ENCODE results near the gene GXYLT1. TPM values are rescaled to one million over a fixed set of nuclear protein-coding genes. Genes with fewer than 3 reads are reported as not detected.
A peak's percentile ranks its signal among the peaks of the same experiment; 100 is the strongest.

Gene GXYLT1
- total RNA-seq, 1 donor from 2014 or later: 11.6 TPM

DNA sequence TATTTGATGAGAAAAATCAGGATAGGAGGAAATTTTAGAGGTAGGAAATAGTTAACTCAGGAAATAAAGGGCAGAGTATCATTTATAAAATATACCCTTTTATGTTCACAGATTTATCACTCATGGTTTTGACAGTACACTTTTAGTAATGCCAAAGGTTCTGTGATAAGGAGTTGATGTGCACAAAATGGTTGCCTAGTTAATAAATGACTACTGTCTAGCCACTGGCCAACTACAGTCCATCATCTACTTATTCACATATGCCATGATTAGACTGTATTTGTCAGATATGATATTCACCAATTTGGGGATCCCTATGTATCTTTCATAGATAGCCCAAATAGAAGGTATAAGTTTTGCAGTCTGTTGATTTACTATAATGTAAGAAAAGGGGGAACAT, 19.2 kb upstream of the GXYLT1 start:
- no peaks in the 10 kb centered on the region for H3K27me3 Mint-ChIP-seq (ENCODE audit: low read depth)
- H3K27ac Mint-ChIP-seq (ENCODE audit: unreplicated experiment): no peak overlapping the region
- TF ChIP-seq CTCF (IDR thresholded peaks at IDR 0.05): no peak
- peaks cover 35% of the 10 kb centered on the region for H3K4me1 Mint-ChIP-seq (ENCODE audit: low read depth)
- no peak for DNase-seq (ENCODE audit: low spot score)
- no peak overlapping the region for H3K4me3 Mint-ChIP-seq (ENCODE audit: unreplicated experiment)
- no peaks in the 10 kb centered on the region for H3K9me3 Mint-ChIP-seq (ENCODE audit: low read depth)
- H3K36me3 Mint-ChIP-seq (ENCODE audit: low read depth): peaks cover 8% of the 10 kb centered on the region

- H3K9me3 Mint-ChIP-seq (ENCODE audit: low read depth): no peaks in the 10 kb centered on the region
- H3K4me3 Mint-ChIP-seq (ENCODE audit: unreplicated experiment): no peak overlapping the region
- no peak for DNase-seq (ENCODE audit: low spot score)
- peak overlapping the region; percentile 57 for H3K27ac Mint-ChIP-seq (ENCODE audit: unreplicated experiment)
- peaks cover 8% of the 10 kb centered on the region for H3K36me3 Mint-ChIP-seq (ENCODE audit: low read depth)
- H3K27me3 Mint-ChIP-seq (ENCODE audit: low read depth): no peaks in the 10 kb centered on the region
- peaks cover 27% of the 10 kb centered on the region for H3K4me1 Mint-ChIP-seq (ENCODE audit: low read depth)
- no peak for TF ChIP-seq CTCF (IDR thresholded peaks at IDR 0.05)
Measured at GRCh38 chr12:42162965-42163364, 18.3 kb upstream of the GXYLT1 start.

DNA sequence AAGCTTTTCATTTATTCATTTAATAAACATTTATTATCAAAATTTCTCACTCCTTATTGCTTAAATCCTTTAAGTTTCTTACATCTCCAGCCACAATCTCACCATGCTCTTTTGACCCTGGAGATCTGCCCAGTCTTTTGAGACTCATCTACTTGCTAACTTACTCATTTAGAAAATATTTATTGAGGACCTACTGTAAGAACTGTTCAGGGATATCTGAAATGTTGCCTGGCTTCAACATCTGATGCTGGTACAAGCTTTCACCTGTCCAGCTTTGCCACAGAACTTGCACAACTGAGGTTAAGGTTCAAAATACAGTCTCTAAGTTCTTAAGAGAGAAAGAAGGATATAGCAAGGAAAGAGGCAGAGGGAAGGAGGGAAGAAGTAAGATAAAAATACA, 17.5 kb upstream of the GXYLT1 start:
- no peak for TF ChIP-seq CTCF (IDR thresholded peaks at IDR 0.05)
- Mint-ChIP-seq H3K9me3 (ENCODE audit: low read depth) (no peaks in the 10 kb centered on the region), H3K27ac (ENCODE audit: unreplicated experiment) (no peak overlapping the region), H3K4me3 (ENCODE audit: unreplicated experiment) (no peak overlapping the region), H3K27me3 (ENCODE audit: low read depth) (no peaks in the 10 kb centered on the region), H3K36me3 (ENCODE audit: low read depth) (peaks cover 8% of the 10 kb centered on the region), H3K4me1 (ENCODE audit: low read depth) (peaks cover 24% of the 10 kb centered on the region)
- no peak for DNase-seq (ENCODE audit: low spot score)

DNA sequence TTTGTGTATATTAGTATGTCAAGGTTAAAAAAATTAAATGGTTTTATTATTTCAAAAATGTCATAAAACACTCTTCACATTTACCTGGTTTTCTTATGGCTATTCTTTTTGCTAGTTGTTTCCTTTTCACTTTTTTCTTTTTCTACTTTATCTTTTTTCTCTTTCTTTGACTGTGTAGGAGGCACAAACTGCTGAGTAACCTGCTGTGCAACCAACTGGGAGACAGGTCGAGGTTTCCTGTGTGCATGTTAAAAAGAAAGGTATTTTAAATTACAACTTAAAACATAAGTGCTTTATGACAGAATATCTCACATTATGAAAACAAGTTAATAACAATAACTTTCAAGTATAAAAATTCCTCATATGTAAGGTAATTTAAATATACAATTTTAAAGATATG, 16.9 kb upstream of the GXYLT1 start:
- no peak overlapping the region for H3K27ac Mint-ChIP-seq (ENCODE audit: unreplicated experiment)
- DNase-seq (ENCODE audit: low spot score): no peak
- TF ChIP-seq CTCF (IDR thresholded peaks at IDR 0.05): no peak
- peaks cover 9% of the 10 kb centered on the region for H3K36me3 Mint-ChIP-seq (ENCODE audit: low read depth)
- no peaks in the 10 kb centered on the region for H3K27me3 Mint-ChIP-seq (ENCODE audit: low read depth)
- H3K9me3 Mint-ChIP-seq (ENCODE audit: low read depth): no peaks in the 10 kb centered on the region
- H3K4me1 Mint-ChIP-seq (ENCODE audit: low read depth): peaks cover 19% of the 10 kb centered on the region
- no peak overlapping the region for H3K4me3 Mint-ChIP-seq (ENCODE audit: unreplicated experiment)

GRCh38 chr12:42156232-42156631, 11.6 kb upstream of the GXYLT1 start:
- TF ChIP-seq CTCF (IDR thresholded peaks at IDR 0.05): no peak
- H3K36me3 Mint-ChIP-seq (ENCODE audit: low read depth): peaks cover 9% of the 10 kb centered on the region
- no peak overlapping the region for H3K27ac Mint-ChIP-seq (ENCODE audit: unreplicated experiment)
- H3K27me3 Mint-ChIP-seq (ENCODE audit: low read depth): no peaks in the 10 kb centered on the region
- no peak overlapping the region for H3K4me3 Mint-ChIP-seq (ENCODE audit: unreplicated experiment)
- H3K9me3 Mint-ChIP-seq (ENCODE audit: low read depth): peaks cover 3% of the 10 kb centered on the region
- H3K4me1 Mint-ChIP-seq (ENCODE audit: low read depth): no peaks in the 10 kb centered on the region
- DNase-seq (ENCODE audit: low spot score): no peak
